NOMO-1 (cell line): ENCODE measurements around the gene RASL10B.

ENCODE experiments used
- DNase-seq, 2 experiments: peaks; one replicate each; lab custom pipeline; 2025; ENCODE audit not compliant: unreplicated experiment in 2 of 2; lab: John Stamatoyannopoulos, UW

The RASL10B gene

GRCh38 chr17:35716897-35717465, 14.5 kb upstream of the RASL10B start:
- no peak for DNase-seq

- no peak for DNase-seq
Observed at GRCh38 chr17:35717475-35717874, 14.0 kb upstream of the RASL10B start.

- DNase-seq, result no peak
Observed at GRCh38 chr17:35723735-35724134, 7.7 kb upstream of the RASL10B start.

GRCh38 chr17:35725058-35725457, 6.4 kb upstream of the RASL10B start:
- no peak for DNase-seq

- DNase-seq, result no peak
Observed at GRCh38 chr17:35725802-35726126, 5.7 kb upstream of the RASL10B start.

GRCh38 chr17:35726127-35726952, 5.1 kb upstream of the RASL10B start:
- peak in 1 of 2 experiments; percentile 31 for DNase-seq

GRCh38 chr17:35726953-35727460, 4.4 kb upstream of the RASL10B start:
- no peak for DNase-seq

GRCh38 chr17:35727635-35728034, 3.8 kb upstream of the RASL10B start:
- no peak for DNase-seq

- no peak for DNase-seq
Observed at GRCh38 chr17:35728551-35728950, 2.9 kb upstream of the RASL10B start.

GRCh38 chr17:35729405-35729833, 2.0 kb upstream of the RASL10B start:
- no peak for DNase-seq

- DNase-seq, result no peak
Observed at GRCh38 chr17:35730400-35731005, 936 bp upstream of the RASL10B start.

GRCh38 chr17:35731917-35732805, 722 bp downstream of the RASL10B start:
- no peak for DNase-seq

- DNase-seq, result no peak
Observed at GRCh38 chr17:35732806-35733136, 1.3 kb downstream of the RASL10B start.

GRCh38 chr17:35733366-35733765, 1.9 kb downstream of the RASL10B start:
- no peak for DNase-seq

GRCh38 chr17:35734396-35734795, 3.0 kb downstream of the RASL10B start:
- no peak for DNase-seq

GRCh38 chr17:35735036-35735805, 3.8 kb downstream of the RASL10B start:
- DNase-seq, result no peak

GRCh38 chr17:35736236-35736635, 4.8 kb downstream of the RASL10B start:
- no peak for DNase-seq

GRCh38 chr17:35738519-35739133, 7.2 kb downstream of the RASL10B start:
- DNase-seq, result no peak

GRCh38 chr17:35740216-35740615, 8.8 kb downstream of the RASL10B start:
- DNase-seq, result no peak
